Activated CD8-positive, alpha-beta memory T cell treated with anti-CD3 and anti-CD28 coated beads, Interleukin-2, amount 50 U/mL, for 1 hour (primary cell): Measurements from ENCODE around the gene CCDC12.
A peak's percentile ranks its signal among the peaks of the same experiment; 100 is the strongest.

Experiments
- DNase-seq: peaks from one replicate; pipeline ENCODE4 v3.0.0-alpha.2; 2020; ENCODE audit errors: extremely low read depth

CCDC12 gene

DNA sequence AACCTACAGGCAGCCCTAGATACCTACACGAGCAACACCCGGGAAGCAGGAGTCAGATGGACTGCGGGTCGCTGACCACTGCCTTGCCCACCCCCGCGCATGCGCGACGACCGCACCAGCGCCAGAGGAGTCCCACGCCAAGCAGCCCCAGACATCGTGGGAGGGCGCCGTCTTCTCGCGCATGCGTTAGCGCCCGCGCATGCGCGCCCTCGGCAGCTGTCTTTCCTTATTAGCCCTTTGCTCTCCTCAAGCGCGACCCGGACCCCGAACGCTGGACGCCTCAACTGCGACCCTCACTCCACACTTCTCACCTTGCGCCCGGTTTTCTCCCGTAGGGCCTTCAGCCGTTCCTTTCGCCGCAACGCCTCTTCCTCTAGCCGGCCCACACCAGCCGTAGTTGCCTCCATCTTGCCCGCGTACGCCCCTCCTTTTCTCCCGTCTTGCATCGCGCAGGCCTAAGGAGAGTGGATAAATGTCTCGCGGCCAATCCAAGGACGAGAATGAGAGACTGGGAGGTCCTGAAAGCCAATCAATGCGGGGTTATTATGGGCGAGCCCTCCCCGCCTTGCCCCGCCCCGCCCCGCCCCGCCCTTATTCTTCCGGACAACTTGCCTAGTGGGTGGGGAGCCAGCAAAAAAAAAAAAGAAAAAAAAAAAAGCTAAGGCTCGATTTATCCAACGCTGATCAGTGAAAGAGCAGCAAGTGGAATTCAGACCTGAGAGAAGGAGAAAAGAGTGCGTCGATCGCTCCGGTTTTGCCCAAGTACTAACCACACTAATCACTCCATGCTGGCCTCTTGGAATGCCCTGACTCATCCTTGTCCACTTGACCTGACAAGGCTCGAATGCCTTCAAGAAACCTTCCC, at the start of gene CCDC12:
Gene CCDC12 (minus strand): TSS at position 420 of the 865 bp plus-strand sequence. CDS start 13 bp downstream, at position 407.
- peak; percentile 90 for DNase-seq

DNA sequence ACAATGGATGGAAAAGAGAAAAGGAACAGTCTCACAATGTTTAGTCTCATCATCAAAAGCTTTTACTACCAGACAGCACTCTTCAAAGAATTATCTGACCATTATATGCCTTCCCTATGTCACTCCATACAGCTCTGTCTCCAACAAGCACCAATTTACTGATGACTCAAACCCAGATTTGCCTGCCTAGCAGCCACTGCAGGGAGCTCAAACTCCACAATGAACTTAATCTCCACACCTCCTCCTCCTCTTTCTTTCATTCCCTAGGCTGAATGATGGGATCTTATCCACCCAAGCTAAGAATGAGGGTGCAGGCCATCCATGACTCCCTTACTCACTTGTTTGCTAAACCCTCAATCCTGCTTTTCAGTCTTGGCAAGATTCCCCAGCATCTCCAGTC, 48.4 kb upstream of the CCDC12 start:
- no peak for DNase-seq

DNA sequence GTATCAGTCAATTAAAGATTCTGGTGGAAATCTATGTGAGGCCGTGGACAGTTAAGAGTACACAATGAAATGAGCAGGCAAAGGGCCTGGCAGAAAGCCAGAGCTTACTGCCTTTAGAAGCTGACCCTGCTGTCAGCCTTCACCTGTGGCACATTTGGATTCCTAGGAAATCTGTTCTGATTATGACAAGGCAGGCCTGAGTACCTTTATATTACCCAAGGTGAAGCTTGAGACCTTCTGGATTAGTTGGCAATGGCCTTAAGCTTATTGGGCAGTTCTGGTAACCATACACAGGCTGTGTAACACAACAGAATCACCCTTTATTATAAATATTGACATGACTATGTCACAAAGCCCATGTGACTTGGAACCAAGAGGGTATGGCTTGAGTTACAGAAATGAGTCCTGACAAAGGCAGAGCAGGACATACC, 46.1 kb upstream of the CCDC12 start:
- no peak for DNase-seq

DNA sequence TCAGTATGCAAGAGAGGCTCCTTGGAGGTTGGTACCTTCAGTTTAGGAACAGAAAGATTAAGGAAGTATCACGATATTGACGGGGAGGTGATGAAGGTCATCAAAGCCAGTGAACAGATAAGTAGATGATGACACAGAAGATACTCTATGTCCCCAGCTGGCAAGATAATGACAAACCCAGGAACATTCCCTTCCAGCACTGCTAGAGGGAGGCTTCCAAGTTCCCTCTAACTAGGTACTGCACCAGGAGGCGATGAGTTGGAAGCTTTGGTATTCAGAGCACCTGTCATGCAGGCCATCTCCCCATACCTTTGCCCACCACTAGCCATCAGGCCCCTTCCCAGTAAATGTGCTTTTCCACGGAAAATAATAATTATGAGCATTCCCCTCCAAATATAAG, 43.8 kb upstream of the CCDC12 start:
- DNase-seq = no peak

DNA sequence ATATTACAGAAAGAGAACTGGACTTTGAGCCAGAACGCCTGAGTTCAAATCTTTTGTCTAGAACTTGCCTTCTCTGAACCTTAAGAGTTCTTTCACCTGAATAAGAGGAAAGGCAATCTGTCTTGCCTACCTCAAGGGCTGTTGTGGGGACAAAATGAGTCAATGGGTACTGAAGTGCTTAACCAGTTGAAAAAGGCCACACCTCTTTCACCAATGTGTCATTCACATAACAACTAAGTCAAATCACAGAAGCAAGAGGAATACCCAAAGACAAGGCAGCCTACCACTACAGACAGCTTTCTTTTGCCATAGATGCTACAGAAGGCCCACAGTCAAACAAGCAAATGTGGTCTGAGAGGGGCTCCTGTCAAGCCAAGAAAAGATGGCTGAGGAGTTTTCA, 42.7 kb upstream of the CCDC12 start:
- DNase-seq = no peak

DNA sequence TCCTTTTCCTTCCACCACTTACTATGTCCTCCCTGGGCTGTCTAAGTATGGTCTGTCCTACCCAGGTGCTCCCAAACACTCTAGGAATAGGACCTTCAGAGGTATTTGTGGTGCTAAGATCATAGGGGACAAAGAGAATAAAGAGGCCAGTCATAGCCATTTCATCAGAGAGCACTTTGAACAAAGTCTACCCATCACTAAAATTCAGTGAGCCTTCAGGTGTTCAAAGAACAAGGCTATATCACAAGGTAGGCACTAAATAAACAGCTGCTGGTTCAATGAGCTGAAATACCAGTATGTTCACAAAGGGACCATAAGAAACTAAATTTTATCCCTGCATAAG, 41.7 kb upstream of the CCDC12 start:
- no peak for DNase-seq

DNA sequence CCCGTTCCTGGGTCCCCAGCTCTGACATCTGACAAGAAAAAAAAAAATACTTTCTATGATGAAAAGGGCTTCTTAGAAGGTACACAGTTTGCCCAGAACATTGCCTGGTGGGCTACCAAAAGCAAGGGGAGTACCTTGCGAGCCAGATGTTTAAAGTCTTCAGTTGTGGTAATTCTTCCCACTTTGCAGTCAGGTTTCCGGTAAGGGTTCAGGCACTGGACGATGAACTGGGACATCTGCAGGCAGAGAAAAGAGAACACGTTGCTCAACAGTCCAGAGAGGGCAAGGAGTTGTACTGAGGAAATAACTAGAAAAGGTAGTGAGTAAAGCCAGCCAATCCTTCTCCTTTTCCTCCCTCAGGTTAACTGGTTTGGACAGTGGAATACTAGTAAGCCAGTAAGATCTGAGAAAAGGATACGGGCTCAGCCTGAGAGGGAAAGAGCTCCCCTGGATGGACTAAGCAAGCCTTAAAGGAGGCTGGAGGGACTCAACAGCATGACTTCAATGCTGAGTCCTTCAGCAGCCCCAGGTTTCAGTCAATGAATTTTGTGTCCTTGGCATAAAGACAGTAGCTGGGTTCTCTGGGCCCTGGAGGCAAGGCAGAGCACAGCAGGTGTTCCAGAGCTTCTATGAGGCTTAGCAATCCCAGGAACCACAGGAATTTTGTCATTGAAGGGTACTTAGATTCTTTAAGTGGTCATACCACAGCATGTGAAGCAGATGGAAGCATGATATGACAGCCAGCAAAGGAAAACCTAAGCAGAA, 41.1 kb upstream of the CCDC12 start:
- DNase-seq = no peak

DNA sequence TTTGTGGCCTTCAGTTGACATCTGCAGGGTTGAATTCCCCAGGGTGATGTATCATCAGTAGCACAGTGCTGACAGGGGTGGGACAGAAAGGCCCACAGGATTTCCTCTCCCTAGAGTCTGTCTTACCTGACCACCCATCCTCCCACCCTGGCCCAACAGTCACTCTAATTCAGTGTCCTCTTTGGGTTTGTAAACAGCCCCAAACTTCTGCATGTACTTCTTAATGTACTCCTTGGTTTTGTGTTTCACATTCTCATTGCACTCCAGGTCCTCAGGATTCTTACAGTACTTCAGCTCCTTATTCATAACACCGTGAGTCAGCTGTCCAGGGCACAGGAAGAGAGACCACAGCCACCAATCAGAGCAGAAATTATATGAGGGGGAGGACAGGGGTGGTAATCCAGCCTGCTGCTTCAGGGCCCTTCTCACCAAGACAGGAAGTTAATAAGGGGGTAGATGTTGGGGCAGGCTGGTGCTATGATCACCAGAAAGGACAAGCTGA, 40.4 kb upstream of the CCDC12 start:
- no peak for DNase-seq

DNA sequence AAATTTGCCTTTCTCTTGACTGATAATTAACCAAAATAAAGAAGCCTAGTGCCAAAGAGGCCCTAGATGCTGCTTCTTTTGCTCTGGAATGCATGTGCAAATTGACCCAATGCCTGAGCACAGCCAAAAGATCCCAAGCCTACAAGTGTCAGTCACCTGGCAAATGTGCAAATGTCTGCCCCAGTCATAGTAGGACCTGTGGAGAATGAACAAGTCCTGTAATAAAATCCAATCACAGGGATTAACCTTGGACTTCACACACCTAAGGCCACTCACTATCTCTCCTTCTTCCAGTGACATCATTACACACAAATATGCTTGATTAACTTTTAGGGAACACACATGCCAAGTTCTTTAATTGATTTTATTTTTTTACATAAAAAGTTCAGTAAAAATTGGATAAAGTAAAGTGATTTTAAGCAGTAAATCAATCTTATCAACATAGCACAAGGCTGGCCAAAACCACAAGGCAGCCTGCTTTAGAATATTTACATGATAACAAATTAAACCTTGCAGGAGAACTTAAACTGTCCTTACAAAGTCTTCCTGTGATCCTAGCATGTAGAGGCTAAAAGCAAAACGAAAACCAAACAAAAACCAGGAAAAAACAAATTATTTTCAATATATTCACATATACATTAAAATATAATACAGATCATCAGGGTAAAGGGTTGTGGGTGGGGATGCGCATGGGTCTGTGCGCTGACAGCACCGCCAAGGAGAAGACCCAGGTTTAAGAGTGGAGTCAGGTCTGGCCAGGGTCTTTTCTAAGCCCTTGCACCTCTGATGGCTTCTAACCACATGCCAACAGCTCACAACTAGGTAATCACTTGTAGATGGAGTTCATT, 39.8 kb upstream of the CCDC12 start:
- DNase-seq = no peak

DNA sequence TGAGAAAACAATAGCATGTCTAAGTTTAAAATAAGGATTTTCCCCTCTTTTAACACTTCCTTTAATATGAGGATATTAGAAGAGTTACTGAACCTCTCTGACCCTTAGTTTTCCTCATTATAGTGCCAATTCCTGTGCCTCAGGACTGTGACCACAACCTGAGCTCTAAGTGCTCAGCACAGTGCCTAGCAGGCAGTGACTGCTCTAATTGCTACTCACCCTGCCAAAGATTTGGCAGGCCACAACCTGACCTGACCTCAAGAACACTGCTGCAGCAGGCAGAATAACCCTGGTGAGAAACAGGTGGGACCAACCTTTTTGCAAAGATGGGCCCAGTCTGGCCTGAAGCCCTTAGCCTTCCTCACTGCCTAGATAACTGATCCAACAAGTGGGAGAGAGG, 38.6 kb upstream of the CCDC12 start:
- DNase-seq = no peak

DNA sequence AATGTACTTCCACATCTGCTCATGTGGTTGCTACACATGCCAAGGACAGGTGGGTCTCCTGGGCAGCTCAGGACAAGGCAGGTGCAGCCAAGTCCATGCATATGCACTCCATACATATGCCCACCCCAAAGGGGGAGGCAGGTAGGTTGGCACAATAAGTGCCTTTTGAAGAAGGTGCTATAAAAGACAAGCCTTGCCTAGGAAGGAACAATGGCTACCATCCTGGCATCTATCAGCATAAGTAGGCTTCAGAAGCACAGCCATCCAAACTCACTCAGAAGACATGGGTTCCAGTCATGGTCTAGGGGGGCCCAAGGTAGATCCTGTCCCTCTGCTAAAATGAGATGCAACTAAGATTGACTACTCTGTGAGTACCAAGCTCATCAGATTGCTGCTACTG, 37.5 kb upstream of the CCDC12 start:
- DNase-seq = no peak

DNA sequence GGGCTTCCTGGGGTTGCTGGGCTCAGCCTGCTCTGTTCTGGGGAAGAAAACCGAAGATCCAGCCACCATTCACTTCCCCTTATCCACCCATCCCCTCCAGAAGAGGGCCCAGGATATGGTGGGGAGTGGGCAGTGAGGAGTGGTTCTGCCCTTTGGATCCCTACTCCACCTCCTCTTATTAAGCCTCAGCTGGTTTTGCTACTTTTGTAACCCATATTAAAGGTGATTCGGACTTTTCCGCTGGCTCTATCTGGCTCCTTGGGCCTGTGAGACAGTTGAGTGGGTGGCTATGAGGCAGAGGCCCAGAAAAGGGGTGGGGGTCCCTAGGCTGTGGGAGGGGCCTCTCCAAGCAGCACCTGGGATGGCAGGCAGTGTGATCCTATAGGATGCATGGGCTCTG, 36.7 kb upstream of the CCDC12 start:
- no peak for DNase-seq

DNA sequence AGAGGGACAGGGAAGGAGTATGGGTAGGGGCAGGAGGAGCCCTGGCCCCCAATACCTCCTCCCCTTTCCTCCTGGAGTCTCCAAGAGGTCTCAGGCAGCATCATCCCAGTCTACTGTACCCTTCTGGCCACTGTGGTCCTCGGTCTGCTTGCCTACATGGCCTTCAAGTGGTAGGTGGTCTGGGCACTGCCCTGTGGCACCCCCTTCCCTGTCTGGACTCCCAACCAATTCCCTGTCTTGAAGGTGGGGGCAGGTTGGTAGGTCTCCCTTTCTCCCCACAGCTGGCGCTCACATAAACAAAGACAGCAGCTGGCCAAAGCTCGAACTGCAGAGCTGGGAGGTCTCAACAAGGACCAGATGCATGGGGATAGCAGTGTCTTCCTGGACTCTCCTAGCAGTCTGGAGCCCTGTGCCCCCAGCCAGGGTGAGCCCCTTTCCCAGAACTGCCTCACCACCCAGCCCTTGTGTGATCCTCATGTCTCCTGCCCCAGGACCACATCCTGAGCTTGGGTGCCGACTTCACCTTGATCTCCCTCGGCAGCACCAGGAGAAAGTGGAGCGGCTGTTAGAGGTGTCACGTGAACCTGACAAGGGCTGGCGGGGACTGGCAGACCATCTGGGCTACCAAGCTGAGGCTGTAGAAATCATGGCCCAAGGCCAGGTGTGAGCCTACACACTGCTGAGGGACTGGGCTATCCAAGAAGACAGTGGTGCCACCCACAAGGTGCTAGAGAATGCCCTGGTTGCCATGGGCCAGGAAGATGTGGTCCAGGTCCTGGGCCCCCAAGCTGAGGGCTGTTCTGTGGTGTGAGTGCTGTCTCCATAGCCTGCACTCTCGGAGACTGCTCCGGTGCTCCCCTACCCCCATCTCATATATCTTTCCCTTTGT, 36.0 kb upstream of the CCDC12 start:
- no peak for DNase-seq

DNA sequence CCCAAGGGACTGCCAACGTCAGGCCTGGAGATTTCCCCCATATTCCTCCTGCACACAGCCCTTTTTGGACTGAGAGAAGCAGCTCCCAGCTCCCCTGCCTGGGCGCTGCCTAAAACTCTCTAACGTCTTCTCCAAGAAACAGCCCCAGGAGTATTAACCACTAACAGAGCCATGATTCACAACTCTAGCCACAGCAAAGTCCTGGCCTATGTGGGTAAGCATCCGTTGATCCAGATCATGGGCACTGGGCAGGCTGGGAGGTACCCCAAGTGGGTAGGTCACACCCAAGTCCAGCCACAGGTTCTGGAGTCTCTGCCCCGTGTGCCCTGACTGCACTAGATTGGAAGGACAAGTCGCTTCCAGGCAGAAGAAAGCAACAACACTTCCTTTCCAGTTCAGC, 34.8 kb upstream of the CCDC12 start:
- no peak for DNase-seq

DNA sequence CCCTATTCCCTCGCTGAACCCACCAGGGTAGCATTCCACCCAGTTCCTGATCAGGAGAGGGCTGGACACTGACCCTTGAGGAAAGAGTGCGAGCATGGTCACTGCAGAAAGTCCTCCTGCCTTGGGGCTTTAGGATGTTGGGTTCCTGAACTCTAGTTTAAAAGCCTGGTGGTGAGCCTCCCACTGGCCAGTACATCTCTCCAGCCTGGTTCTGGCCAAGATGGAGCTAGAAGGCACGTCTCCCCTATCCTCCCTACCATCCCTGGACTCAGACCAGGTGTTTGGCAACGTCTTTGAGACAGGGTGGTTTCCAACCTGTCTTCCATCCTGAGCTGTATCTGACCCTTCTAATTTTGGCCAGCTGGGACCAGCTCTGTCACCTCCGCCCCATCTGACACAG, 34.4 kb upstream of the CCDC12 start:
- DNase-seq = no peak

DNA sequence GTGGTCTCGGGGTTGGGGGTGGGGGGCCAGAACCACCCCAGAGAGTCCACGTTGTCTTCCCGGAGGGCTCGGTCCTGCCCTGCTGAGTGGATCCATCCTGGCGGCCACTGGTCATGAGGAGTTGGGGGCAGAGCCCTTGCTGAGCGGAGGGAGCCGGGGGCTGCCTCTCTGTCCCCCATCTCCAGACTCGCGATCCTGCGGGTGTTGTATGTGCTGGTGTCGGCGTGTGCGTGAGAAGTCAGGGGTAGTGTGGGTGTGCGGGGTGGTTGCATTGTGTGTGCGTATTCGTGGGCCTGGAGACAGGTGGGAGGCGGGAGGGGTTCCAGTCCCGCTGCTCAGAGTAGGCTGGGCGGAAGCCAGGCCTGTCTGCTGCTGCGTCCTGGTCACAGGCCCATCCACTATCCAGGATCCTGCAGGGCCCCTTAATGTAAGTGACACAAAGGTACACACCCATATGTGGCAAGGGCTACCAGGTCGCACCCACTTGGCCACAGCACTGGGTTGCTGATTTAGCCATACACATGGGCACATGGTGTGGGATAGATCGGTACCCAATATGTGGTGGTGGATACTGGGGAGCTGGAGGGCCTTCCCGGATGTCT, 33.7 kb upstream of the CCDC12 start:
- no peak for DNase-seq

DNA sequence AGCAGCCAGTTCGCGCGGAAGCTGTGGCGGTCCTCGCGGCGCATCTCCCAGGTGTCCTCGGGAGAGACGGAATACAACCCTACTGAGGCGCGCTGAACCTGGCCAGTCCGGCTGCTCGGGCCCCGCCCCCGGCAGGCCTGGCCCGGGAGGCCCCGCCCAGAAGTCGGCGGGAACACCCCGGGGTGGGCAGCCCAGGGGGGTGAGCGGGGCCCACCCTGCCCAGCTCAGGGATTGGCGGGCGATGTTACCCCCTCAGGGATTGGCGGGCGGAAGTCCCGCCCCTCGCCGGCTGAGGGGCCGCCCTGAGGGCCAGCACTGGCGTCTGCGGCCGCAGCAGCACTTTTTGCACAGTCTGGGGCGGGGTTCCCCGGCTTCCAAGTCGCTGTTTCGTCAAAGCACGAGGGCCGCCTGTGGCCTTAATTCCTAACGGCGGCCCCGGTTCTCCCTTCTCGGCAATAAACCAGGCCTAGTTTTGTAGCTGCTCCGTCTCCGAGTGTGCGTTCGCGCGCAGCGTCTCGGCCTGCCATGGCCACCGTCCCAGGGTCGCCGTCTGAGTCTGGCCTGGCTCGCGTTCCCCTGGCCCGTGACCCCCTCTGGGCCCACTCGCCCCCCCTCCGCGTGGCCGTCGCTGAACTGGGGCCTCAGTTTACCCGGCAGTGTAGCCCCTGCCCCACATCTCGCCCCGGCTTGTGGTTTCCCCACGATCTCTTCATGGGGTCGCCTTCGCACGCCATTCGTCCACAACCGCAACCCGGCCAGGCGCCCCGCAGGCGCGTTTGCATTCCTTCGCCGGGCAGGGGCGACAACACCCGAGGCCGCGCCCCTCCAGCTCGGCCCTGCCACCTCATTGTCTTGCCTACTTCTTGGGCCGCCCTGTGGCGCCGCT, 32.9 kb upstream of the CCDC12 start:
- peak; percentile 54 for DNase-seq

DNA sequence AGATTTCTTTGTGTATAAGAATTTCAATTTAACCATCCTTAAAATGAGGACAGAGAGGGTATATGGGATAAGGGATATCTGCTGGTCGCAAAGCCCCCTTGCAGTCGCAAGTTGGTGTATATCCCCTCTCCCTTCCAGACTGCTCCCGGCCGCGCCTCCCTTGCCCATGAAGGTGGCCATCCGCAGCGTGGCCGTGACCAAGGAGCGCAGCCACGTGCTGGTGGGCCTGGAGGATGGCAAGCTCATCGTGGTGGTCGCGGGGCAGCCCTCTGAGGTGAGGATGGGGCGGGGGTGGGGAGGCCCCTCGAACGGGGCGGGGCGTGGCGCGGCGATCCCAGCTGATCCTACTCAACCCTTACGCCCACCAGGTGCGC, 32.3 kb upstream of the CCDC12 start:
- no peak for DNase-seq

DNA sequence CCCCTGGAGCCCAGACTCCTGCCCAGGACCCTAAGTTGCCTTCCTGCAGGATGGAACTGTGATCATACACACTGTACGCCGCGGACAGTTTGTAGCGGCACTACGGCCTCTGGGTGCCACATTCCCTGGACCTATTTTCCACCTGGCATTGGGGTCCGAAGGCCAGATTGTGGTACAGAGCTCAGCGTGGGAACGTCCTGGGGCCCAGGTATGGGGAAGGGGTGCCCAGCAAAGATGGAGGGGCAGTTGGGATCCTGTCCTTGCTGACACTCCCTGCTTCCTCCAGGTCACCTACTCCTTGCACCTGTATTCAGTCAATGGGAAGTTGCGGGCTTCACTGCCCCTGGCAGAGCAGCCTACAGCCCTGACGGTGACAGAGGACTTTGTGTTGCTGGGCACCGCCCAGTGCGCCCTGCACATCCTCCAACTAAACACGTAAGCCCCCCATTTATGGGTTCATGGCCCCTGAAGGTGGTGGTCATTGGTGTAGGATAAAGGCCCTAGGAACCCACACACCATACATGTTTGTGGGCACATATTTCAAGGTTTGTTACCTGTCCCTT, 31.8 kb upstream of the CCDC12 start:
- no peak for DNase-seq
